Hepatocyte (in vitro differentiated cells): ENCODE data around the gene BID. TPM values are rescaled to one million over a fixed set of nuclear protein-coding genes. Genes with fewer than 3 reads are reported as not detected.

Source experiments
- DNase-seq: peaks from one replicate; pipeline ENCODE4 v3.0.0-alpha.2; 2016; ENCODE audit warnings: low spot score
- H2AFZ ChIP-seq: fragments of 200-600 bp; sonication (generic); 2 replicates; pipeline ENCODE4 v1.6.0; 2016; ENCODE audit warnings: antibody characterized with exemption, mild to moderate bottlenecking
- H3K27ac ChIP-seq: fragments of 200-600 bp; sonication (generic); 2 replicates; pipeline ENCODE4 v1.5.1; 2016; ENCODE audit warnings: mild to moderate bottlenecking
- H3K27me3 ChIP-seq: fragments of 200-600 bp; sonication (generic); 2 replicates; pipeline ENCODE4 v1.6.1; 2016
- H3K36me3 ChIP-seq: fragments of 200-600 bp; sonication (generic); replicated peaks from 2 replicates; pipeline ENCODE4 v1.5.1; 2016; ENCODE audit warnings: low read depth; ENCODE audit not compliant: insufficient read depth
- H3K4me1 ChIP-seq: fragments of 200-600 bp; sonication (generic); 2 replicates; pipeline ENCODE4 v1.5.1; 2016; ENCODE audit warnings: mild to moderate bottlenecking, moderate library complexity; ENCODE audit not compliant: insufficient read depth
- H3K4me2 ChIP-seq: fragments of 200-600 bp; sonication (generic); 2 replicates; pipeline ENCODE4 v1.6.0; 2016
- H3K4me3 ChIP-seq: fragments of 200-600 bp; sonication (generic); 2 replicates; pipeline ENCODE4 v1.5.1; 2016; ENCODE audit warnings: mild to moderate bottlenecking
- H3K79me2 ChIP-seq: fragments of 200-600 bp; sonication (generic); 2 replicates; pipeline ENCODE4 v1.6.0; 2017; ENCODE audit warnings: mild to moderate bottlenecking
- H3K9me2 ChIP-seq: fragments of 200-600 bp; sonication (generic); replicated peaks from 2 replicates; pipeline ENCODE4 v1.6.0; 2017; ENCODE audit warnings: mild to moderate bottlenecking; ENCODE audit not compliant: insufficient read depth
- H3K9me3 ChIP-seq: fragments of 200-600 bp; sonication (generic); 2 replicates; pipeline ENCODE4 v1.5.1; 2016; ENCODE audit warnings: low read depth, mild to moderate bottlenecking
- H4K20me1 ChIP-seq: fragments of 200-600 bp; sonication (generic); 2 replicates; pipeline ENCODE4 v1.6.0; 2016; ENCODE audit warnings: mild to moderate bottlenecking; ENCODE audit not compliant: insufficient read depth, poor library complexity, severe bottlenecking
- CTCF ChIP-seq: fragments of 200-600 bp; sonication (generic); IDR thresholded peaks from 2 replicates; pipeline ENCODE4 v1.5.1; 2016; ENCODE audit warnings: antibody characterized with exemption, mild to moderate bottlenecking; ENCODE audit not compliant: poor library complexity
- EZH2 ChIP-seq: fragments of 200-600 bp; sonication (generic); IDR thresholded peaks from 2 replicates; pipeline ENCODE4 v1.6.1; 2016; ENCODE audit warnings: antibody characterized with exemption, mild to moderate bottlenecking, borderline replicate concordance
- EZH2phosphoT487 ChIP-seq: fragments of 200-600 bp; sonication (generic); IDR thresholded peaks from one replicate; pipeline ENCODE4 v1.6.1; 2018; ENCODE audit warnings: antibody characterized with exemption, mild to moderate bottlenecking, low read depth, moderate library complexity; ENCODE audit not compliant: unreplicated experiment, severe bottlenecking
- WGBS: methylation state at CpG from one replicate; pipeline ENCODE4 v1.1.6; 2016; ENCODE audit warnings: low lambda C conversion rate; ENCODE audit errors: missing lambda C conversion rate; 5-methylcytosine and 5-hydroxymethylcytosine counted together
- polyA plus RNA-seq: library from polyadenylated mRNA; unstranded; fragments of >200 nt; fragmentation: Nextera tagmentation; extraction: Ambion mirVana; gene quantifications from 2 replicates; pipeline ENCODE4 v1.2.1, GENCODE V29; 2016
- total RNA-seq: library from RNA; depleted of rRNA; stranded (reverse); fragments of >200 nt; gene quantifications from 2 replicates; pipeline ENCODE4 v1.2.3, GENCODE V29; 2014

Gene BID
- total and polyA plus RNA-seq, 2 experiments from 2014 or later: 34.5 to 55.5 TPM

DNA sequence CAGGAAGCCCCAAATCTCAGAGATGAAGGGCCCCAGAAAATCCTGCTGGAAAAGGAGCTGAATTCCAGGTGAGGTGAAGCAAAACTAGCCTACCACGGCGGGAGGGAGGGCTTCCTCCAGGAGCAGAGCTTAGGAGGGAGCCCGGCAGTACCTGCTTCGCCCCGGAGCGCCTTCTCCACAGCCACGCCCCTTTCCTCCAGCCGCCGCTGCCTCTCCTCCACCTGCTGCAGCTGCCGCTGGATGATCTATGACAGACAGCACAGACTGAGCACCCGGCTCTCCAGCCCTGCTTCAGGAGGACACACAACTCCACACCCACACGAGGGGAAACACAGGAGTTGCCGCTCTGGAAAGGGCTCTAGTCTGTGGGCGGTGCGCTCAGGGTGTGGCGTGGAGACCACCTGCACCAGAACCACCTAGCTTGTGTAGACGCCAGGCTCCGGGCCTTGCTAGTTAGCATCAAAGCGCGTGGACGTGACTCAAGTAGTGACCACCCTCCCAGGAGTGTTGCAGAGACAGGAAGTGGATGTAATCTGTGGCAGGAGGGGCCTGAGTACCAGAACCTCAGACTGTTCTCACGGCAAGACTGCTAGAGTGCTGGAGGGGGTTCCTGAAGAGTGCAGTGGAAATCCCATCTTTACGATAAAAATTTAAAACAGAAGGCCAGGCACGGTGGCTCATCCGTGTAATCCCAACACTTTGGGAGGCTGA is 34.6 kb upstream of the BID start:
- Histone ChIP-seq H3K79me2 (no peaks in the 10 kb centered on the region), H3K27me3 (no peaks in the 10 kb centered on the region), H3K36me3 (no peaks in the 10 kb centered on the region), H3K4me2 (no peak overlapping the region), H3K4me1 (no peaks in the 10 kb centered on the region), H3K4me3 (no peak overlapping the region), H3K9me2 (no peaks in the 10 kb centered on the region), H3K27ac (no peak overlapping the region), H2AFZ (no peak overlapping the region), H4K20me1 (no peaks in the 10 kb centered on the region), H3K9me3 (no peaks in the 10 kb centered on the region)
- DNase-seq: peak; percentile 34
- TF ChIP-seq CTCF (no peak), EZH2phosphoT487 (no peak), EZH2 (no peak)
- WGBS: 75% methylated on average over 25 of the region's 25 CpGs

DNA sequence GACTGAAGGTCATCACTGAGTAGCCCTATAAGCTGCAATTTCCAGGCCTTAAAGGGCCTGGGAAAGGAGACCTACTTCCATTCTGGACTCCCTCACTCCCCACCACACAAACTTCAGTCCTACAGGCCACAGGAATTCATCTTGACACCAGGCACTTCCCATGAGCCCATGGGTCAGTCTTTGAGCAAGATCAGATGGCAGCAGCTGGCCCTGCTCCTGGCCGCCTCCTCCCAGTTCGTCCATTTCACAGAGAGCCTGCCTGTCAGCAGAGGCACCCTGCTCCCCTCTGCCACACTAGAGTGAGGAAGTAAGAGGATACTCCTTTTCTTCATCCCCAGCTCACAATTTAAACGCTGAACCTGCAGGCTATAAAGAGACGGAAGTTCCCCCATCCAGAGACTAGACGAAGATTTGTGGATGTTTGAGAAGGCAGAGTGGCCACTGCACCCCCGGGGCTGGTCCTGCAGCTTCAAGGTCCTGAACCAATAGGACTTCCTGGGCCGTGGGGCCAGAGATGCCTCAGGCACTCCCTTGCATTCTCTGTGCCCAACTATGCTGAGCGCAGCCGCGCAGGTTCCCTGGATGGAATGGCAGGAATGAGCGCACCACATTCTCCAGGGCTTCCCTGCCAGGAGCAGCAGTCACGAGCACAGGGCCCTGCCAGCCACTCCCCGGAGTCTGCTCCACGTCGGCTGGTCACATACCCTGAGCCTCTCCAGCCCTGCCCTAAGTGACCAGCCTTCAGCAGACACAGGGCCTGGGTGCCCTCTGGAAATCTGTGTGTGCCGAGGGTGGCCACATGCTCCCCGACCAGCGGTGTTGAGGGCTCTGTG is 33.5 kb upstream of the BID start:
- Histone ChIP-seq H3K9me2 (no peaks in the 10 kb centered on the region), H3K4me3 (no peak overlapping the region), H3K4me1 (no peaks in the 10 kb centered on the region), H4K20me1 (no peaks in the 10 kb centered on the region), H3K27me3 (no peaks in the 10 kb centered on the region), H3K9me3 (no peaks in the 10 kb centered on the region), H3K4me2 (no peak overlapping the region), H2AFZ (no peak overlapping the region), H3K36me3 (no peaks in the 10 kb centered on the region), H3K27ac (no peak overlapping the region), H3K79me2 (no peaks in the 10 kb centered on the region)
- TF ChIP-seq EZH2phosphoT487: no peak
- no peak for TF ChIP-seq EZH2
- TF ChIP-seq CTCF: no peak
- DNase-seq: no peak
- WGBS: 87% methylated on average over 18 of the region's 18 CpGs

DNA sequence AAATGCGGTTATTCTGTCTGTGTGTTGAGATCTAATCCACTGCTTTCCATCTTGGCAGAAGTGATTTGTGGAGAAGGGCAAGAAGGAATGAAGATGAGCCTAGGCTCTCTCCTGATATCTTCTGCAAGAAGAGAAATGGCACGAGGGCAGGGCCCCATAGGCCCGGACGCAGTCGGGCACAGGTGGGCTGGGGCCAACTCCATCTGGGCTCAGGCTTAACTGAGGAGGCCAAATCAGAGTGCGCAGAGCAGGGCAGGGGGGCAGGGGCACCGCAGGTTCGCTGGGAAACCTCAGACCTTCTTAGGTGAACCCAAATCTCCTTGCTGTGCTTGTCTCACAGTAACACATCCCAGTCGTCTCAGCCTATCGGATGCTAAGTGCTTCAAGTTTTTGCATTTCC is 32.8 kb upstream of the BID start:
- H3K4me2 ChIP-seq: no peak overlapping the region
- H3K4me3 ChIP-seq: no peak overlapping the region
- TF ChIP-seq CTCF (no peak), EZH2phosphoT487 (no peak), EZH2 (no peak)
- no peaks in the 10 kb centered on the region for H3K27me3 ChIP-seq
- H3K27ac ChIP-seq: no peak overlapping the region
- no peak overlapping the region for H2AFZ ChIP-seq
- no peaks in the 10 kb centered on the region for H3K4me1 ChIP-seq
- no peaks in the 10 kb centered on the region for H3K79me2 ChIP-seq
- no peaks in the 10 kb centered on the region for H3K9me2 ChIP-seq
- no peak for DNase-seq
- no peaks in the 10 kb centered on the region for H4K20me1 ChIP-seq
- WGBS: 98% methylated on average over 10 of the region's 10 CpGs
- no peaks in the 10 kb centered on the region for H3K36me3 ChIP-seq
- no peaks in the 10 kb centered on the region for H3K9me3 ChIP-seq
